ENCODE data around the gene PLK2. TPM values are rescaled to one million over a fixed set of nuclear protein-coding genes. Genes with fewer than 3 reads are reported as not detected.

PLK2 gene
- total RNA-seq, 1 experiment from 2014 or later: not detected

Other genes starting within 250 kb of the PLK2 start
- gene GAPT, start 31.3 kb upstream of the PLK2 start, total RNA-seq (2014; rRNA removed; shearing (Covaris generic); ENCODE audit: low replicate concordance): 17.8 and 21.4 TPM in 2 replicates
- not detected in 2 replicates for gene RAB3C, start 123.0 kb upstream of the PLK2 start, total RNA-seq (2014; rRNA removed; shearing (Covaris generic); ENCODE audit: low replicate concordance)